ENCODE measurements around the gene PHF20.
"Not testable (repeated sequence)": the region's sequence is repeated elsewhere in the genome, so short reads cannot be mapped to it uniquely, and the experiment has no call there.

Gene PHF20

DNA sequence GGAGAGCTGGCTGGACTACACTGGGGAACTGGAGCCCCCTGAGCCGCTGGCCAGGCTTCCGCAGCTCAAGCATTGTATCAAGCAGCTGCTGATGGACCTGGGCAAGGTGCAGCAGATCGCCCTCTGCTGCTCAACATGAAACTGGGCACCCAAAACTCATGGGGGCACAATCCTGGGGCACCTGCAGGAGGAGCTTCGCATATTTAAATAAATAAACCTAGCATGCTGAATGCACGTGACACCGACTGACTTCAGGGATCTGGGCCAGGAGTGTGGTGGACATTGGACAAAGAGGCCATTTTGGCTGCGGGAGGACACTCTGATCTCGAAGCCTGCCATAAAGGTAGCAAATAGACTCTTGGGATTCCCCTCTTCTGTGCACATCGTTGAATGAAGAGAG is 175.7 kb downstream of the PHF20 start:
- DNase-seq = no peak

DNA sequence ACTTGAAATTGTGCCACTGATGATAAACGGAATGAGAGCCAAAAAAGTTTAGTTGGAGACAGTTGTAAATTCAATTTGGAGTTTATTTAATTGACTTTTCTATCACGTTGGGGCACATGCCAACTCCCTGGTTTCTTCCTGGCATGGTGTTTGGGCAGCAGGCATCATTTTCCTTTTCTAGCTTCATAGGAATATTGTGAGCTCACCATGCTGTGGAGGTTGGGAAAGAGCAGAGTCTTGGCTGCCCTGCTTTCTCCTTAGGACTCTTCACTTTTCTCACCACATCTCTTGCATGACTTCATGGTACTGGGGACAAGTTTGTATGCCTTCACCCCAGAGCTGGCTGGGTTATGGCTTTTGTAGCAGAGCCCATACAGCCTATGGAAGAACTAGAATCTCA is 176.1 kb downstream of the PHF20 start:
- no peak for DNase-seq

DNA sequence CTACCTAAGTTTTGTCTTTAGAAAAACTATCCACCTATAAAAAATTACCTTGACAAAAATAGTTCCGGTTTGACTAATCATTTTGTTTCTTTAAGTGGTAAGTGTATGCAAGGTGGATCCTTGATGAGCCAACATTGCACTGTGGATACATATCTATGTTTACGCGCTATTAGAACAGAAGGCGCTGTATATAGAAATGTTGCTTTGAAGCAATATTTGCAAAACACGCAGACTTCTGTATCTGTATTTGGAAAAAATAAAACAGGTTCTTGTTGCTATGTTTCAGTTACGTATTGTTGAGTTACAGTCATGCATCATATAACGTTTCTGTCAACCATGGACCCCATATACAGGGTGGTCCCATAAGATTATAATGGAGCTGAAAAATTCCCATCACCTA is 178.3 kb downstream of the PHF20 start:
- no peak for DNase-seq

DNA sequence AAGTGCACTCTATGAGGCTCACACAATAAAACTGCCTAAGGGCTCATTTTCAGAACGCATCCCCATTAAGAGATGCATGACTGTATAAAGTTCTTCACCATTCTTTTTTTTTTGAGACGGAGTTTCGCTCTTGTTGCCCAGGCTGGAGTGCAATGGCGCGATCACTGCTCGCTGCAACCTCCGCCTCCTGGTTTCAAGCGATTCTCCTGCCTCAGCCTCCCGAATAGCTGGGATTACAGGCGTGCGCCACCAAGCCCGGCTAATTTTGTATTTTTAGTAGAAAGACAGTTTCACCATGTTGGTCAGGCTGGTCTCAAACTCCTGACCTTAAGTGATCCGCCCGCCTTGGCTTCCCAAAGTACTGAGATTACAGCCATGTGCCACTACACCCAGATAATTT is 180.3 kb downstream of the PHF20 start:
- DNase-seq = not testable (repeated sequence)

DNA sequence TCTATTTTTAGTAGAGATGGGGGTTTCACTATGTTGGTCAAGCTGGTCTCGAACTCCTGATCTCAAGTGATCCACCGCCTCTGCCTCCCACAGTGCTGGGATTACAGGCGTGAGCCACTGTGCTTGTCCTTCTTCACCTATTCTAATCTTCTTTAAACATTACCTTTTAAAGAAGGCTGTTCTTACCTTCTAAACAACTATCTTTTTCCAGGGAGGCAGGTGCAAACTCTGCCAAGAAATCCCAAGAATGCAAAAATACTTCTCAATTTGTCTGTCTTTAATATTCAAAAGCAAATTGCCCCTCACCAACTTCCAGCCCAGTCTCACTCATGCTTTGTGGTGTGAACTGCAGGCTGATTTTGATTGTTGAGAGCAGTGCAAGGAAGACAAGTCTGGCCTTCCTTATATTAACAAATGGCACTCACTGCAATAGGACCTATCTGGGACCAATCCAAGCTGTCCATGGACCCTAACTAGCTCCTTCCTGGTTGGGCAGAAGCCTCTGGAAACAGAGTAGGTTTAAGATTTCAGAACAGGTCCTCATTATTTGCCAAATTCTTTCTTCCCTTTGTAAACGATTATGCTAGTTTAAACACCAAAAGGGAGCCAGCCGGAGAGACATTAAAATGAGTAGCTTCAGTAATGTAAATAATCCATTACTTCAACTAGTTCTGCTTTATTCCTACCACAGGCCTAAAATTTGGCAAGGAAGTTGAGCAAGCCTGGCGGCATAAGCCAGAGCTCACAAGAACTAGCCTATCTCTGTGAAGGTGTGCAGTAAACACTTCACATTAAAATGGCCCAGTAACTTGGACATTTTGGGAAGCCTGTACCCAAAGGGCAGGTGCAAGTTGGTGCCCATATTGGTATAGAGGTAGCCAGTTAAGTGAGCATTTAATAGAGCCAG is 180.9 kb downstream of the PHF20 start:
- peak; percentile 9 for DNase-seq

DNA sequence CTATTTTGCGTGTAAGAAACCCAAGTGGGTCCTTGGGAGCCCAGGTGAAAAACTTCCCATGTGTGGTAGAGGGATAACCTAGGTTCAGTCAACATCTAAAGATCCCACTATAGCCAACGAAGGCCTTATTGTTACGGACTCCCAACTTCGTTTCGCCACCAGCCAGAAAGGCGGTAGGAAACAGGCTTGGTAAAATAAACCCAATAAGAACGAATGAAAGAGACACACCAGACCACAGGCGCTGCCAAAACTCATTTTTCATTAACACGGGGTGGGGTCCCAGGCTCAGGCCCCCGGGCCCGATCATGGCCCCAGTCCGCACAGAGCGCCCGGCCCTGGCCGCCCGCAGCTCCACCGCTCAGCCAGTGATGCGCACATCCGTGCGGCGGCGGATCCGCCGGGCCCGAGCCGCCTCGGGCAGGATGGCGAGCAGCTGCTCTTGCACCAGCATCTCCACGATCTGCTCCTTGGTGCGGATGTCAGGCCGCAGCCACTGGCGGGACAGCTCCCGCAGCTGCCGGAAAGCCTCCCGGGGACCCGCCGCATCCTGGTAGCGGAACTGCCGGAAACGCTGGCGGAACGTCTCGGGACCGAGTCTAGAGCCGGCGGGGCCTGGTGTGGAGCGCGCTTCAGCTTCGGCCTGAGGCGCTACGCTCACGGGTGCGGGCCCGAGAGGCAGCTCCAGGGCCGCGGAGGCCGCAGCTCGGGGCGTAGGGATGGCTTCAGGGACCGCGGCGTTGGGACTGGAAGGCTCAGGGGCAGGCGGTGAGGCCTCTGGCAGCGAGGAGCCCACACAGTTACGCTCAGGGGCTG is 181.8 kb downstream of the PHF20 start:
- no peak for DNase-seq

DNA sequence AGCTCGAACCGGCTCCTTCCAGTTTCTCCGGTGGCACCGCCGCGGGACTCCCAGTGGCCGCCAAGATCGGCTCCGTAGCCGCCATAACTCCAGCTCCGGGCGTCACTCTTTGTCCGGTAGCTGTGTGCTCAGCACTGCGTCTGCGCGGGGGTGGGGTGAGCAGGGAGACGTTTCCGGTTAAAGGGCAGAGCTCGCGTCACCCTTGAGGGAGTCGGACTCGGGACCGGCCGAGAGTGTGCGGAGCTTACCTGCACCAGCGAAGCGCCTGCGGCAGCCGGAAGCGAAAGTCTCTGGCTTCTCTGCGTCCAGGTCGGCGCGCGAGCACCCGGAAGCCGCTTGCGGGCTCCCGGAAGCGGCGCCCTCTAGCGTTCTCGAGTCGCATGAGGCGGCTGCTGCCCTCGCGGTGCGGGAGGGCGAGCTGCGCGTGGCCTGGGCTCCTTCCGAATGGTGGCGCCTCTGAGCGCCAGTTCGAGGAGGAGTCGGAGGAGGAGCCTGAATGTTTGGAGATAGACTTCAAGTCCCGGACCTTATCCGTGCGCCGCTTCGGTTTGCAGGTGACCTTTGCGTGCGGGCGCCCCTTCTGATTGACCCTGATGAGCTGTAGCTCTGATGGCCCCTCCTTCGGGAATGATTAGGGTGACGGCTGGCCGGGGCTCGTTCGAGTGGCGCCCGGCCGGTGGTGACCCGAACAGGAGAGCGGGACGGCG is 182.5 kb downstream of the PHF20 start, which contains the start of gene SCAND1:
TSS of gene SCAND1 (minus strand) at position 303 of the 707 bp plus-strand sequence. CDS start at position 85, 218 bp downstream.
- DNase-seq = peak; percentile 88

DNA sequence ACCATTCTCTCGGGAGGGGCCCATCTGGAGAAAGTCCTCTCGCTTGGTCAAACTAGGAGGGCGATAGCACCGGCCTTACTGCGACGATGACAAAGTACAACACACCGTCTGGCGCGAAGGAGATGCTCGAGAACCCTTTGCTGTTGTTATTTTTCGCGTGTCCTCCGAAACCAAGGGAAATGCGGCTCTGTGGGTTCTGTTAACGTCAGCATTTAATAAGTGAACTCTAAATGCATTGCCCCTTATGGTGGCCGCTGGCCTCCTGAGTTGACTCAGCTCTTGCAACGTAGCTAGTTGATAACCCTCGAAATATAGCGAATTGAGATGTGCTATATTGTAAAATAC is 183.1 kb downstream of the PHF20 start:
- DNase-seq = peak; percentile 60

DNA sequence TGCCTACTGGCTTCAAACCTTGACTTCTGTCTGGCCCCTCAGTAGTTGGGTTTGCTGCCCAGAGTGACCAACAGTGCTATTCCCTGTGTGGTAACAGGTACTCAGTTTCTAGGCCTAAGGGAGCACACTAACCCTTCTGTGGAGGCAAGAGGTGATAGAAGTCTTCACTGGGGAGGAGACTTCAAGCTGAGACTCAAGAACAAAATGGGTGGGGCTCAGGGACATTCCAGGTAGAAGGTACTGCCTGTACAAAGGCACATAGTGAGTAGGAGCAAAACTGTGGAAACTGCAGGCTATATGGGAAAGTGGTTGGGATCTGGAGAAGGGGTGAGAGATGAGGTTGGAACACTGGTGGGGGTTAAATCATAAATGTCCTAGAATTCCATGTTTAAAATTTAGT is 184.8 kb downstream of the PHF20 start:
- no peak for DNase-seq

DNA sequence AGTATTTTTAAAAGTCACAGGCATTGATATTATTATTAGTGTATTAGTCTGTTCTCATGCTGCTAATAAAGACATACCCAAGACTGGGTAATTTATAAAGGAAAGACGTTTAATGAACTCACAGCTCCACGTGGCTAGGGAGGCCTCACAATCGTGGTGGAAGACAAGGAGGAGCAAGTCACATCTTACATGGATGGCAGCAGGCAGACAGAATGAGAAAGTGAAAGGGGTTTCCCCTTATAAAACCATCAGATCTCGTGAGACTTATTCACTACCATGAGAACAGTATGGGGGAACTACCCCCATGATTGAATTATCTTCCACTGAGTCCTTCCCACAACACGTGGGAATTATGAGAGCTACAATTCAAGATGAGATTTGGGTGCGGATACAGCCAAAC is 187.5 kb downstream of the PHF20 start:
- not testable (repeated sequence) for DNase-seq

DNA sequence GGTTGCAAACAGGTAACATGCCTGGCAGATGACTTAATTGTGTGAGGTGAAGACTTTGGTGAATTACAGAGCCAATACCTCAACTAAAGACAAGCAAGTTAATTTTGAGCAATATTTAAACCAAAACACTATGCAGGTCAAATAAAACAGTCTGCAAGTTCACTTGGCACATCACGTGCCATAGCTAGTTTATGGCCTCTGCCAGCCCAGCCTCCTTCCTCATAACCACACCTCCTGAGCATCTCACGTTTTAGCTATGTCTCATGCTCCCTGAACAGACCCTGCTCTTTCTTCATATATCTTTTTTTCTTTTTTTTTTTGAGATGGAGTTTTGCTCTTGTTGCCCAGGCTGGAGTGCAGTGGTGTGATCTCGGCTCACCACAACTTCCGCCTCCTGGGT is 192.1 kb downstream of the PHF20 start:
- no peak for DNase-seq

DNA sequence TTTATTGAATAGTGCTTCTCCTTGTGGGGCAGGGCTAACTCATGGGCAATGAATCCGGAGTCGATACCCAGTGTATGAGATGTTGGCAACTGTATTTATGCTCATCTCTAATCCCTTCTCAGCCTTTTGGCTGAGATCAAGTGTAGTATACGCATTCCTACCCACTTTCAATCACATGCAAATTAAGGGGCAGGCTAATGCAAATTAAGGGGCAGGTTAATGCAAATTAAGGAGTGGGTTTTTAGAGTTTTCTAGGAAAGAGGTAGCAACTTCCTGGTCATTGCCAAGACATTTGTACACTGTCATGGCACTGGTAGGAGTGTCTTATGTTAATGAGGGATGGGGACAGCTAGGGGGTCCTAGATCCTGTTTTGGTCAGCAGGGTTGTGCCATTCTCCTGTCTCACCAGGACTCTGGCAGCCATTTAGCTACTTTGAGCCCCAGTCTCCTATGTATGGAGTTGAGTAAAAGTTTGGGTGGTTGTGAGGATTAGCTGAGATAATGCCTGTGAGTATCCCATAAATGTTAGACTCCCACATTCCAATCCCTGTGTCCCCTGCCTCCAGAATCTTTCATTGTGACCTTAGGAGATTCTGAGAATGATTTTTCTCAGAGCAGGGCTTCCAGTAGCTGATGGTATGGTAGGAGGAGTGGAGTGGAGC is 196.3 kb downstream of the PHF20 start, which contains the start of gene CNBD2:
TSS of gene CNBD2 (plus strand) at position 612 of the 662 bp plus-strand sequence. CDS start 173 bp downstream, outside the sequence.
- no peak for DNase-seq

DNA sequence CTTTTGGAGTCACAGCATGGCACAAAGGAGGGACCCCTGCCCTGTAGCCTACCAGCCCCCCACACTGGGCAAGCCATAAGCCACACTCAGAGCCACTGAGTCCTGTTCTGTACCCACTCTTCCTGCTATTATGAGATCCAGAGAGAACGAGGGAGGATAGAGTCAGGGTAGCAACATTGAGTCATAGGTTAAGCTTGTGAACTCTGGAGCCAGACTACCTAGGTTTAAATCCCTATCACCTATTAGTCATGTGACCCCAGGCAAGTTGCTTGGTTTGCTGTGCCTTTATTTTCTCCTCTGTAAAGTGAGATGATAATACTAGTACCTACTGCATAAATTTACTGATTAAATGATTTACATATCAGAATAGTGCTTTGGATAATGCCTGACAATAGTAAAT is 197.1 kb downstream of the PHF20 start:
- no peak for DNase-seq

DNA sequence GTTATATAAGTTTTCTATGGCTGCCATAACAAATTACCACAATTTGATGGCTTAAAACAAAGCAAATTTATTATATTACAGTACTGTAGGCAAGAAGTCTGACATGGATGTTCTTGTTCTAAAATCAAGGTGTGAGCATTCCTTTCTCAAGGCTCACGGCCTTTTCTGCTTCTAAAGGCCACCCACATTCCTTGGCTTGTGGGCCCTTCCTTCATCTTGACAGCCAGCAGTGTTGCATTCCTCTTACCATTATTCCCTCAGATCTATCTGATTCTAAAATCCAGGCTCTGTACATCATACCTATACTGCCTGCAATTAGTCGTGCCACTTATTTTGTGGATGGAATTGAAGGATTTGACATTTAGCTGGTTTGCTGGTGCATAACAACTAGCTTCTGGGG is 200.2 kb downstream of the PHF20 start:
- DNase-seq = no peak

DNA sequence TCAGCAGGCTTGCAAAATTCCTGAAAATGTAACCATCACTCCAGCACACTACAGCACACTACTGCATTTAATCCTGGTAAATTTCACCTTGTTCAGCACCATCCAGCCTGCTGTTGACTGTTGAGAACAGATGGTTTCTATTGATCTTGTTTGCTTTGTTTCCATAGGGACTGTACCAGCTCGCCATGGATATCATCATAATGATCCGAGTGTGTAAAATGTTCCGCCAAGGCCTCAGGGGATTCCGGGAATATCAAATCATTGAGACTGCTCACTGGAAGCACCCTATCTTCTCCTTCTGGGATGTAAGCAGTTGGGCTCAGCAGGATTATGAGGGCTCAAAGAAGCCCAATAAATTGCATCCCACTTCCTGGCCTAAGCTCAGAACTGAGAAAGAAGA is 200.6 kb downstream of the PHF20 start:
- DNase-seq = no peak

DNA sequence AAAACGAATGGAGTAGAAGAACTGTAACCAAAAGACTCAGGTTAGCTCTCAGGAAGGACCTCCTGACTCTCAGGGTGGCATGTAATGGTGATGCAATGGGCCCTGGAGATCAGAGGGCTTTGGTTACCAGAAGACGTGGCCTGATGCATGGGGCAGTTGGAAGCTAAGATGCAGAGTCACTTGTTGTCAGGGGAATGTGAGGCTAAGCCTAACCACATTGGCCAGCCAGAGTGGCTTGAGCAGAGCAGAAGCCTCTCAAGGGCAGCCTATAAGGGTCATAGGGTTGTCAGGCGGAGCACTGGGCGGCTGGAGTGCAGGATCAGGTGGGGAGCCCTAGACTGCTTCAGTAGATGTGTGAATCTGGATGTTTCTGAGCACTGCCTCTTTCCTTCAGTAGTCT is 202.4 kb downstream of the PHF20 start:
- DNase-seq = no peak

DNA sequence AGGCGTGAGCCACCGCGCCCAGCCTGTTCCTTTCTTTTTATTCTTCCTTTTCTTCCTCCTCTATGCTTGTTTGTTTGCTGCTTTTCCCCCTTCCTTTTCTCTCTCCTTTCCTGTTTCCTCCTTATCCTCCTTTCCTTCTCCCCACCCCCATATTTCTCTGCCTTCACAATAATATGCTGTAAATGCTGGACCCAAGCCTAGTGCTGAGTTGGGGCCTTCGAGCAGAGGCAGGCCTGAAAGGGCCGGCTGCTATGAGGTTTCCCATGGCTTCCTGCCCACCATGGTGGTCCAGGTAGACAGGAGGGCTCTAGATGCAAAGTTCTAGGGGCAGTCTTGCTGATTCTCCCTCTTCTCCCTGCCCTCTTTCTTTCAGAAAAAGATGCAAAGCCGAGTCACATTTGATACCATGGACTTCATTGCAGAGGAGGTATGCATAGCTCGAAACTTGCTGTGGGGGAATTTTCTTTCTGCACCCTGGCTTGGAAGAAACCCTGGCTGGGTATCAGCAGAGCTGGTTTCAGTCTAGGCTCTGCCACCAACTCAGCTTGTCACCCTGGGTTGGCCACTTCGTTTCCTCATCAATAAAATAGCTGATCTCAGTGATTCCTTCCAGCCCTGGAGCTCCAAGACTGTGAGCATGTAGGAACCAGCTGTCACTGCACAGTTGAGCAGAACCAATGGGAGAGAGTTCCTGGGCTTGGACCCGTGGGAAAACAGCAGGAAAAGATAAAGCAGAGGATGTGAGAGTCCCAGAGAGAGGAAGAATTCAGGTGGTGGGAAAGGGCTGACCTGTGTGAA is 204.0 kb downstream of the PHF20 start:
- DNase-seq = no peak

DNA sequence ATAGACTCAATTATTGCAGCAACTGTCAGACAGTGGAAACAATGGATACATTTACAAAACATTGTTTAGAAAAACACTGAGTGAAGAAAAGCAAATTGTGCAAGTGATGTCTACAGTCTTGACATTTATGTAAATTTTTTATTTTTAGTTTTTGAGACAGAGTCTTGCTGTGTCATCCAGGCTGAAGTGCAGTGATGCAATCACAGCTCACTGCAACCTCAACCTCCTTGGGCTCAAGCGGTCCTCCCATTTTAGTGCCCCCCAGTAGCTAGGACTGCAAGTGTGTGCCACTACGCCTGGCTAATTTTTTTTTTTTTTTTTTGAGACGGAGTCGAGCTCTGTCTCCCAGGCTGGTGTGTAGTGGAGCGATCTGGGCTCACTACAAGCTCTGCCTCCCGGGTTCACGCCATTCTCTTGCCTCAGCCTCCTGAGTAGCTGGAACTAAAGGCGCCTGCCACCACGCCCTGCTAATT is 206.3 kb downstream of the PHF20 start:
- no peak for DNase-seq

DNA sequence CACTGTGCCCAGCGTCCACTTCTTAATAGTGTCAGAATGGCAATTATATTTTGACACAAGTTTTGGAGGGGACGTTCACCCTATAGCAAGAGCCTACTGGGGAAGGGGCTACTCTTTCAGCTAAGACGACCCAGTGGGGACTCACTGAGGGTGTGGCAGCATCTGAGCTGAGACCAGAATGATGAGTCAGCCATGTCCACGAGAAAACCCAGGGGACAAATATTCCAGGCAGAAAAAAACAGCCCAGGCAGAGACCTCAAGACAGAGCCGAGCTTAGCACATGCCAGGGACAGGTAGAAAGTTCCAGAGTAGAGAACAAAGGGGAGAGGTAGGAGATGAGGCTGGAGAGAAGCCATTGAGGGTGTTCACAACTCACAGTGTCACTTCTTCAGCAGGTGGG is 207.7 kb downstream of the PHF20 start:
- DNase-seq = no peak

DNA sequence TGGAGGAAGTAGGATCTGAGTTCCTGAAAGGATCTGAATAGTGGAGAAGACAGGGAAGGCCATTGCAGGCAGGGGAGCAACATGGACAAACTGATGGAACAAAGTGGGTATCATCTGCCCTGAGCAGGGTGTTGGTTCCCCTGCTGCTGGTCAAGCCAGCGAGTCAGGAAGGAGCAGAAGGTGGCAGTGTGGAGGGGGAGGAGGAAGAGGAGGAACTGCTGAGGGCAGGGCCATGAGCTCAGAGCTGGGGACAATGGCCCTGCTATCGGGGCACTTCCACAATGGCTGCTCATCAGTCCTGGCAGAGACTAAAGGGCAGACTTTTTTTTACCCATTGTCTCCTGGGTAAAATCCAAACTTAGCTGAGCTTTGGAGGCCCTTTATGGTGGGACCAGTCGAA is 210.2 kb downstream of the PHF20 start:
- DNase-seq = no peak

DNA sequence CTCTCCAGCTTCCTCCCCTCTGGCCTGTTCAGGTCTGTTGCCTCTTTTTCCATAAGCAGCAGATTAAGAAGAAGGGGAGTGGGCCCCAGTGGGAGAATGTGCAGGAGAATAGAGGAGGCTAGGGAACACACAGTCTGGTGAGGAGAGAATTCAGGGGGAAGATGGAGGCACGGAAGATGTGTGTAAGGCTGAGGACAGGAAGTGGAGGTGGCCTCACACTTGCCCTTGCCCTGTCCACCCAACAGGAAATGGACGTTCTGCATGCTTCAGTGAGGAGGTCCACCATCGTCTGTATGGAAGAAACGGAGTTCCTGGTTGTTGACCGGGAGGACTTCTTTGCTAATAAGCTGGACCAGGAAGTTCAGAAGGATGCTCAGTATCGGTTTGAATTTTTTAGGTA is 212.6 kb downstream of the PHF20 start:
- no peak for DNase-seq

DNA sequence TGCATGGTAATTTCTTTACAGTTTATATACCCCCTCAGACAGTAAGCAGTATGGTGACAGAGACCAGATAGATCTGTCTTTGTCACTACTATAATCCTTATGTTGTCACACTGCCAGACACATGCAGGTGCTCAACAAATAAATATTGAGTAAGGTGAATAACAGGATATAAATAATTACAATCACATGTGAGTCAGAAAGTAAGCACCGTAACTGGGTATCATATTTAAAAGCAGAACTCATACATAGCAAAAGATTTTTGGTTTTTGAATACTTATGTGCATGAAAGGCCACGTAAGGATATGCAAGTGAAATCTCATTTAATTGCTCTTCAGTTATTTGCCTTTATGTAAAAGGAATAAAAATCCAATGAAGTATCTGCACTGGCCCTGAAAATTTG is 214.0 kb downstream of the PHF20 start:
- DNase-seq = no peak

Data from DMS79 treated with DMSO at 0.1 percent for 48 hours (cell line).